ENCODE results near the gene MYLK. TPM values are rescaled to one million over a fixed set of nuclear protein-coding genes. Genes with fewer than 3 reads are reported as not detected.

The MYLK gene
- total and polyA plus RNA-seq, 2 of the 4 experiments (the other 2 are of a cell fraction): 299 to 484 TPM

- H3K4me2 ChIP-seq (ENCODE audit: low read depth, low read length): peak overlapping the region; percentile 94
- H2BK5ac ChIP-seq (ENCODE audit: low read depth, low read length, poor library complexity, severe bottlenecking): peak overlapping the region; percentile 22
- 80% methylated on average over 1 of the region's 7 CpGs; no CpG with 5 or more reads in 1 of the 2 experiments for WGBS, 2 experiments (ENCODE audit: extremely low coverage in 2 of 2, insufficient read length in 1 of 2)
- H3K79me1 ChIP-seq (ENCODE audit: low read depth in 1 of 2, low read length in 2 of 2): peaks cover 15 to 74% of the 10 kb centered on the region in 2 experiments
- ATAC-seq (ENCODE audit: low read depth): no peak
- H3K23ac ChIP-seq (ENCODE audit: low read depth, low read length): peak overlapping the region; percentile 94
- dilution Hi-C loops (cut with HindIII; ENCODE audit: low sequenced_read_pairs, unreplicated experiment): no loop called here
- H2AK5ac ChIP-seq (ENCODE audit: low read depth, low read length): peak overlapping the region; percentile 64
- no peaks in the 10 kb centered on the region for H3K27me3 ChIP-seq (ENCODE audit: control insufficient read depth, insufficient read depth, low read length)
- H3K27ac ChIP-seq (ENCODE audit: insufficient read depth, low read length): peak overlapping the region; percentile 69; the same call in 1 of the 2 replicates
- H3K4me1 ChIP-seq (ENCODE audit: control insufficient read depth, insufficient read depth, low read length): peaks cover 37% of the 10 kb centered on the region
- POLR2A ChIA-PET (ENCODE audit: unreplicated experiment): interaction anchor here (0.6 to 0.9 kb wide), 2 partner anchors 21 to 34 kb away, joined by 4 to 8 read pairs; no protein-coding TSS in a partner anchor
- H4K5ac ChIP-seq (ENCODE audit: low read depth, low read length): peak overlapping the region; percentile 14; the same call in 1 of the 2 replicates
- H3K9me1 ChIP-seq (ENCODE audit: insufficient read depth, low read length): peaks cover 29% of the 10 kb centered on the region
- CTCF ChIA-PET: interaction anchor here (0.5 to 3.4 kb wide), 2 partner anchors 24 to 25 kb away, joined by 4 to 13 read pairs; no protein-coding TSS in a partner anchor
- peak overlapping the region; percentile 96 for H3K9ac ChIP-seq (ENCODE audit: low read depth, low read length)
- H3K36me3 ChIP-seq (ENCODE audit: control insufficient read depth, insufficient read depth, low read length): peaks cover 62% of the 10 kb centered on the region
- peak overlapping the region; percentile 26 for H3K18ac ChIP-seq (ENCODE audit: low read depth, low read length)
- H3K4me3 ChIP-seq (ENCODE audit: insufficient read depth, low read depth, low read length): peak overlapping the region; percentile 61
- H2AK9ac ChIP-seq (replicated peaks; ENCODE audit: low read depth, low read length, poor library complexity): peak overlapping the region; percentile 0
- no peak overlapping the region for H2AFZ ChIP-seq (replicated peaks; ENCODE audit: low read length, poor library complexity)
- H2BK15ac ChIP-seq (ENCODE audit: low read depth, low read length): no peak overlapping the region; the same call in 2 of the 3 replicates
- no peak for DNase-seq
- intact Hi-C loops (cut with micrococcal nuclease): no loop called here
- H3K9me3 ChIP-seq (ENCODE audit: control insufficient read depth, insufficient read depth, low read length): no peaks in the 10 kb centered on the region
- H4K91ac ChIP-seq (ENCODE audit: insufficient read depth, low read depth, low read length): peak overlapping the region; percentile 74
- no TSS peak for BruUV-seq (replicated peaks)
- H4K20me1 ChIP-seq (ENCODE audit: insufficient read depth, low read length): peaks cover 49% of the 10 kb centered on the region
- TF ChIP-seq CHD1 (IDR thresholded peaks at IDR 0.05; ENCODE audit: low read depth, low read length): no peak
- TF ChIP-seq NFE2L2 (IDR thresholded peaks at IDR 0.05; ENCODE audit: low read depth, low read length): no peak
- peak overlapping the region; percentile 28 to 71; a peak in 3 of 4 replicates for H4K8ac ChIP-seq (ENCODE audit: low read depth in 2 of 2, low read length in 2 of 2)
- H3K14ac ChIP-seq (replicated peaks; ENCODE audit: low read depth, low read length): peak overlapping the region; percentile 73
- H3K4ac ChIP-seq (ENCODE audit: low read depth, low read length): peak overlapping the region; percentile 86
- peak overlapping the region; percentile 35 for H3K56ac ChIP-seq (ENCODE audit: extremely low read depth, insufficient read depth, low read length)
- peak overlapping the region; percentile 11; the same call in 1 of the 2 replicates for H2BK20ac ChIP-seq (ENCODE audit: low read depth, low read length)
- in situ Hi-C loops (cut with MboI; ENCODE audit: low sequenced_read_pairs): no loop called here
- H2BK120ac ChIP-seq (ENCODE audit: low read depth, low read length): peak overlapping the region; percentile 33
These were observed 265.9 kb downstream of the MYLK start for GRCh38 chr3:123618076-123618708.

Measured in IMR-90 (cell line).